Kidney epithelial cell (primary cell): ENCODE results near the gene SH3TC2. TPM values are rescaled to one million over a fixed set of nuclear protein-coding genes. Genes with fewer than 3 reads are reported as not detected.

ENCODE experiments used
- DNase-seq: peaks from one replicate; pipeline ENCODE4 v3.0.0-alpha.2; 2010; ENCODE audit warnings: low read depth
- H3K27me3 ChIP-seq: 2 replicates; pipeline ENCODE4 v1.6.0; 2011; ENCODE audit warnings: low read length; ENCODE audit not compliant: control insufficient read depth, insufficient read depth
- H3K36me3 ChIP-seq: 2 replicates; pipeline ENCODE4 v1.5.1; 2011; ENCODE audit warnings: low read length; ENCODE audit not compliant: control insufficient read depth, insufficient read depth
- H3K4me3 ChIP-seq: 2 replicates; pipeline ENCODE4 v1.5.1; 2011; ENCODE audit warnings: low read depth, mild to moderate bottlenecking, control low read depth, low read length
- CTCF ChIP-seq: IDR thresholded peaks from 2 replicates; pipeline ENCODE4 v1.5.1; 2011; ENCODE audit warnings: mild to moderate bottlenecking, moderate library complexity, low read length, control low read depth, inconsistent platforms; ENCODE audit not compliant: insufficient read depth, poor library complexity, severe bottlenecking
- total RNA-seq: library from RNA; depleted of rRNA; stranded (reverse); fragments of >200 nt; gene quantifications from 2 replicates; pipeline ENCODE4 v1.2.3, GENCODE V29; 2015

Gene SH3TC2
- total RNA-seq, 1 donor from 2014 or later: 8.4 TPM

GRCh38 chr5:149024943-149025342, 37.9 kb downstream of the SH3TC2 start:
- no peak for DNase-seq
- Histone ChIP-seq H3K4me3 (no peak overlapping the region), H3K27me3 (no peaks in the 10 kb centered on the region), H3K36me3 (no peaks in the 10 kb centered on the region)
- no peak for TF ChIP-seq CTCF

- no peak for TF ChIP-seq CTCF
- H3K4me3 ChIP-seq: no peak overlapping the region
- no peaks in the 10 kb centered on the region for H3K27me3 ChIP-seq
- DNase-seq: no peak
- H3K36me3 ChIP-seq: no peaks in the 10 kb centered on the region
Measured at GRCh38 chr5:149024477-149024876, 38.4 kb downstream of the SH3TC2 start.

- no peak for DNase-seq
- Histone ChIP-seq H3K4me3 (no peak overlapping the region), H3K36me3 (no peaks in the 10 kb centered on the region), H3K27me3 (no peaks in the 10 kb centered on the region)
- TF ChIP-seq CTCF: no peak
Measured at GRCh38 chr5:149022200-149022599, 40.7 kb downstream of the SH3TC2 start.

GRCh38 chr5:149019679-149020078, 43.2 kb downstream of the SH3TC2 start:
- Histone ChIP-seq H3K27me3 (no peaks in the 10 kb centered on the region), H3K36me3 (no peaks in the 10 kb centered on the region), H3K4me3 (no peak overlapping the region)
- no peak for TF ChIP-seq CTCF
- DNase-seq: no peak

GRCh38 chr5:149018909-149019443, 43.9 kb downstream of the SH3TC2 start:
- no peak for TF ChIP-seq CTCF
- H3K27me3 ChIP-seq: no peaks in the 10 kb centered on the region
- H3K4me3 ChIP-seq: no peak overlapping the region
- H3K36me3 ChIP-seq: no peaks in the 10 kb centered on the region
- no peak for DNase-seq

- no peak for TF ChIP-seq CTCF
- no peak for DNase-seq
- Histone ChIP-seq H3K27me3 (no peaks in the 10 kb centered on the region), H3K36me3 (no peaks in the 10 kb centered on the region), H3K4me3 (no peak overlapping the region)
Measured at GRCh38 chr5:149017636-149018035, 45.2 kb downstream of the SH3TC2 start.
